Erythroblast (primary cell): ENCODE data around the gene C1QTNF12.

ENCODE experiments used
- GATA1 ChIP-seq: IDR thresholded peaks from 2 replicates; pipeline ENCODE4 v1.6.1; 2011; ENCODE audit warnings: low read depth, mild to moderate bottlenecking, control low read depth, low read length, moderate library complexity
- POLR2A ChIP-seq: IDR thresholded peaks from 2 replicates; pipeline ENCODE4 v1.6.1; 2011; ENCODE audit warnings: mild to moderate bottlenecking, low read length

DNA sequence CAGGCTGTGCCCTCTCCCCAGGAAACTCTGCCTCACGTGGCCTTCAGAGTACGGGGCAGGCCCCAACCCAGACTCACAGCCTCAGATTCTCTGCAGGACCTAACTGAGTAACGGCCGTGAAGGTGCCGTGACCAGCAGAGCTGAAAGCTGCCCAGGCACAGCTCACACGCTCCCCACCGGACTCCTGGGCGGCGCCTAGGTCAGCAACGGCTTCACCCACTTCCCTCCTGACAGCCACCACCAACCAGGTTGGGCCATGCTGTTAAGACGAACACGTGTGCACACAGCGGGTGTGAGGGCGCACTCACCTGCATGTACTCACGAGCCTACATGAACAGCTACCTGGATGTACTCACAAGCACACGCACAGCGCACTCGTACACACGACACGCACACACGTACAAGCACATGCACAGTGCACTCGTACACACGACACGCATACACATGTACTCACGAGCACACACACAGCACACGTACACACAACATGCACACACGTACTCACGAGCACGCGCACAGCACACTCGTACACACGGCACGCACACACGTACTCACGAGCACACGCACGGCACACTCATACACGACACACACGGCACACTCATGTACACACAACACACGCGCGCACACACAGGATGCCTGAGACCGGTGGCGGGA is 23.8 kb downstream of the C1QTNF12 start:
- TF ChIP-seq POLR2A (no peak), GATA1 (no peak)
